PC-3 (cell line): Measurements from ENCODE around the gene SNF8. TPM values are rescaled to one million over a fixed set of nuclear protein-coding genes. Genes with fewer than 3 reads are reported as not detected.
A peak's percentile ranks its signal among the peaks of the same experiment; 100 is the strongest.

Experiments
- ATAC-seq: fragments of 200-7000 bp; cut with Tn5 transposase; 2 replicates; pipeline ENCODE4 v1.9.1; 2020; ENCODE audit warnings: mild to moderate bottlenecking, moderate library complexity
- BruUV-seq: library from RNA; stranded (reverse); fragments of 400-500 nt; replicated peaks from 2 replicates; lab custom pipeline; 2021; lab: Mats Ljungman, UMichigan
- CTCF ChIA-PET: fragments of 300-600 bp; sonication (Branson Sonifier 250); formaldehyde crosslinking; loops from one replicate; lab custom pipeline; 2022; ENCODE audit warnings: antibody characterized with exemption; lab: Charles Lee
- POLR2A ChIA-PET: fragments of 300-600 bp; sonication (Branson Sonifier 250); formaldehyde crosslinking; loops from one replicate; lab custom pipeline; 2022; ENCODE audit warnings: antibody characterized with exemption; ENCODE audit not compliant: unreplicated experiment; lab: Charles Lee
- DNase-seq: peaks from one replicate; pipeline ENCODE4 v3.0.0-alpha.2; 2015
- H2AFZ ChIP-seq: fragments of 300-600 bp; sonication (generic); 2 replicates; pipeline ENCODE4 v1.6.0; 2016; ENCODE audit warnings: antibody characterized with exemption, low read length
- H3F3A ChIP-seq: fragments of 300-600 bp; sonication (generic); one replicate; pipeline ENCODE4 v1.6.0; 2017; ENCODE audit warnings: antibody characterized with exemption, low read length, control low read depth, mild to moderate bottlenecking; ENCODE audit not compliant: unreplicated experiment
- H3K27ac ChIP-seq: fragments of 300-600 bp; sonication (generic); 2 replicates; pipeline ENCODE4 v1.5.1; 2016; ENCODE audit warnings: mild to moderate bottlenecking, low read length
- H3K27me3 ChIP-seq: fragments of 300-600 bp; sonication (generic); 2 replicates; pipeline ENCODE4 v1.6.1; 2016; ENCODE audit warnings: low read length, mixed read lengths
- H3K36me3 ChIP-seq: fragments of 300-600 bp; sonication (generic); 2 replicates; pipeline ENCODE4 v1.6.1; 2016; ENCODE audit warnings: low read depth, mixed run types, low read length, mixed read lengths
- H3K4me1 ChIP-seq: fragments of 300-600 bp; sonication (generic); 2 replicates; pipeline ENCODE4 v1.5.1; 2016; ENCODE audit warnings: low read length; ENCODE audit not compliant: insufficient read depth
- H3K4me2 ChIP-seq: fragments of 300-600 bp; sonication (generic); 2 replicates; pipeline ENCODE4 v1.6.0; 2016; ENCODE audit warnings: low read length
- H3K4me3 ChIP-seq: fragments of 300-600 bp; sonication (generic); 2 replicates; pipeline ENCODE4 v1.5.1; 2016; ENCODE audit warnings: mild to moderate bottlenecking, low read length, mixed read lengths
- H3K79me2 ChIP-seq: fragments of 300-600 bp; sonication (generic); 2 replicates; pipeline ENCODE4 v1.6.1; 2017; ENCODE audit warnings: low read length, mixed read lengths
- H3K9ac ChIP-seq: fragments of 300-600 bp; sonication (generic); 2 replicates; pipeline ENCODE4 v1.6.0; 2016; ENCODE audit warnings: mild to moderate bottlenecking, low read length
- H3K9me2 ChIP-seq: fragments of 300-600 bp; sonication (generic); replicated peaks from 2 replicates; pipeline ENCODE4 v1.6.1; 2016; ENCODE audit warnings: mixed run types, low read length, mixed read lengths
- H3K9me3 ChIP-seq: fragments of 300-600 bp; sonication (generic); 2 replicates; pipeline ENCODE4 v1.6.1; 2016; ENCODE audit warnings: low read length, mixed read lengths
- H4K20me1 ChIP-seq: fragments of 300-600 bp; sonication (generic); 2 replicates; pipeline ENCODE4 v1.6.1; 2016; ENCODE audit warnings: low read length, mixed read lengths
- CTCF ChIP-seq: fragments of 300-600 bp; sonication (generic); conservative IDR thresholded peaks from 2 replicates; pipeline ENCODE4 v1.5.1; 2017; ENCODE audit warnings: antibody characterized with exemption, low read depth, mild to moderate bottlenecking, low read length
- EZH2 ChIP-seq: fragments of 300-600 bp; sonication (generic); IDR thresholded peaks from one replicate; pipeline ENCODE4 v1.6.1; 2017; ENCODE audit warnings: antibody characterized with exemption, mild to moderate bottlenecking, low read length; ENCODE audit not compliant: unreplicated experiment
- EZH2phosphoT487 ChIP-seq: fragments of 300-600 bp; sonication (generic); IDR thresholded peaks from 2 replicates; pipeline ENCODE4 v1.6.1; 2018; ENCODE audit warnings: mild to moderate bottlenecking, antibody characterized with exemption, low read length, borderline replicate concordance
- intact Hi-C: fragments of 100-400 bp; cut with micrococcal nuclease; formaldehyde crosslinking; loops from 2 replicates; pipeline ENCODE4 v1.9.0; 2023
- total RNA-seq: library from RNA; depleted of rRNA; stranded (reverse); fragments of >200 nt; gene quantifications from 2 replicates; pipeline ENCODE4 v1.2.3, GENCODE V29; 2014

SNF8 gene
- total RNA-seq, 1 experiment from 2014 or later = 278 TPM

DNA sequence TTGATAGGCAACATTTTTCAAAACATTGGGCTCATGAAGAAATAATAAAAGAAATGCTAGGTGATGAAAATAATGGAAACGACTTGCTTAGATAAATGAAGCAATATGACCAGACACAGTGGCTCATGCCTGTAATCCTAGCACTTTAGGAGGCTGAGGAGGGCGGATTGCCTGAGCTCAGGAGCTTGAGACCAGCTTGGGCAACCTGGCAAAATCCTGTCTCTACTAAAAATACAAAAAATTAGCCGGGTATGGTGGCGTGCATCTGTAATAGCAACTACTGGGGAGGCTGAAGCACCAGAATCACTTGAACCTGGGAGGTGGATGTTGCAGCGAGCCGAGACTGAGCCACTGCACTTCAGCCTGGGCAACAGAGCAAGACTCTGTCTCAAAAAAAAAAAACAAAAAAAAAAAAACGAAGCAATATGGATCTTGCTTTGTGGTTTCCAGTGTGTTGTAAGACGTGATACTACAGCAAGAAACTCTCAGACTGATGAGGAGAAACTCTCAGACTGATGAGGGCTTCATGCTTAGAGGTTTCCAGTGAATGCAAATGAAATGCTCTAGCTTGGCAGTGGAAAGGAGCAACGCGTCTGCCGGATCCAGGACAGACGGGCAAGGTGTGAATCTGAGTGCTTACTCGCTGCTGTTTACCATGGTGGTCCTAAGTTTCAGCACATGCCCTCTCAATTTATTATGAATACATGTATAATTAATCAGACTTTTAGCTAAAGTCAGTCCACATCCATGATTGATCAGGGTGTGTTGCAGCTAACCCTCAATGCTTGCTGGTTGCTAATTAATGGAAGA lies 41.0 kb upstream of the SNF8 start:
- Histone ChIP-seq H3K4me3 (no peak overlapping the region), H4K20me1 (no peaks in the 10 kb centered on the region), H3K4me2 (no peak overlapping the region), H3F3A (no peaks in the 10 kb centered on the region), H3K9ac (no peak overlapping the region), H3K79me2 (no peaks in the 10 kb centered on the region), H2AFZ (no peak overlapping the region), H3K4me1 (no peaks in the 10 kb centered on the region), H3K9me2 (no peaks in the 10 kb centered on the region), H3K27me3 (peaks cover 56% of the 10 kb centered on the region), H3K36me3 (no peaks in the 10 kb centered on the region), H3K9me3 (no peaks in the 10 kb centered on the region), H3K27ac (no peak overlapping the region)
- DNase-seq (peak; percentile 1), ATAC-seq (no peak)
- POLR2A ChIA-PET = no interaction called here
- TF ChIP-seq CTCF = no peak
- TF ChIP-seq EZH2 = no peak
- TF ChIP-seq EZH2phosphoT487 = no peak
- intact Hi-C loops = no loop called here
- CTCF ChIA-PET = no interaction called here
- no TSS peak for BruUV-seq

- POLR2A ChIA-PET = no interaction called here
- H3F3A ChIP-seq = no peaks in the 10 kb centered on the region
- DNase-seq = no peak
- no peak overlapping the region for H3K4me2 ChIP-seq
- no peak overlapping the region for H3K9ac ChIP-seq
- H4K20me1 ChIP-seq = no peaks in the 10 kb centered on the region
- BruUV-seq = no TSS peak
- CTCF ChIA-PET = no interaction called here
- no peaks in the 10 kb centered on the region for H3K79me2 ChIP-seq
- TF ChIP-seq EZH2phosphoT487 = no peak
- H3K9me2 ChIP-seq = no peaks in the 10 kb centered on the region
- H3K4me1 ChIP-seq = no peaks in the 10 kb centered on the region
- no peaks in the 10 kb centered on the region for H3K36me3 ChIP-seq
- H3K9me3 ChIP-seq = no peaks in the 10 kb centered on the region
- intact Hi-C loops = no loop called here
- no peak overlapping the region for H2AFZ ChIP-seq
- H3K27me3 ChIP-seq = peaks cover 26% of the 10 kb centered on the region
- no peak for ATAC-seq
- H3K4me3 ChIP-seq = no peak overlapping the region
- no peak overlapping the region for H3K27ac ChIP-seq
Measured at GRCh38 chr17:48981927-48982539, 37.4 kb upstream of the SNF8 start.

DNA sequence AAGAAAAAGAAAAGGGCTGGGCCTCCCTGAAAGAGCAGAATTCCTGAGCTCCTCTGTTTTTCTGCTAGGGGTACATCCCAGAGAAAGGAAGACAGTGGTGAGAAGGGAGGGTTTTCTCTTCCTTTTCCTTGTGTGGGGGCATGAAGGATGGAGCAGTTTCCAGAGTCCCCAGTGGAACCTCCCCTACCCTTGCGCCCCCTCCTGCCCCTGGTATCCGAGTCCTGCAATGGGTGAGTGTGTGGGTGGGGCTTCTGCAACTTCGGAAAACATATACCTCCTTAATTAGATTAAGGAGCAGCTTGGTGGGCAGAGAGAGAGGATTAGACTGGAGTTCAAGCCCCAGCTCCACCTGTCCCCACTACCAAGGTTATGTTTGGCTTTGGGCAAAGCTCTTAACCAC lies 29.2 kb upstream of the SNF8 start:
- peaks cover 20% of the 10 kb centered on the region for H3K4me1 ChIP-seq
- no peaks in the 10 kb centered on the region for H3K36me3 ChIP-seq
- no peak overlapping the region for H3K4me3 ChIP-seq
- no peaks in the 10 kb centered on the region for H3K9me2 ChIP-seq
- H2AFZ ChIP-seq = no peak overlapping the region
- no peaks in the 10 kb centered on the region for H3K27me3 ChIP-seq
- no peaks in the 10 kb centered on the region for H3F3A ChIP-seq
- no peak overlapping the region for H3K9ac ChIP-seq
- CTCF ChIA-PET = interaction anchor here (0.7 kb wide), 1 partner anchor 1032 kb away, joined by 4 read pairs; no protein-coding TSS in a partner anchor
- no peak overlapping the region for H3K27ac ChIP-seq
- DNase-seq = no peak
- BruUV-seq = no TSS peak
- no peak overlapping the region for H3K4me2 ChIP-seq
- no peak for ATAC-seq
- no peaks in the 10 kb centered on the region for H3K79me2 ChIP-seq
- TF ChIP-seq EZH2phosphoT487 = no peak
- TF ChIP-seq CTCF = no peak
- TF ChIP-seq EZH2 = no peak
- H3K9me3 ChIP-seq = no peaks in the 10 kb centered on the region
- no peaks in the 10 kb centered on the region for H4K20me1 ChIP-seq
- intact Hi-C loops = no loop called here
- POLR2A ChIA-PET = no interaction called here
